Caki2 (cell line): ENCODE results near the gene MADD. TPM values are rescaled to one million over a fixed set of nuclear protein-coding genes. Genes with fewer than 3 reads are reported as not detected.

ENCODE experiments used
- DNase-seq: peaks from one replicate; pipeline ENCODE4 v3.0.0-alpha.2; 2015; ENCODE audit warnings: low read depth
- in situ Hi-C: cut with HindIII; loops from 2 replicates; pipeline ENCODE4 v1.10.0; 2016; ENCODE audit warnings: low sequenced_read_pairs, low pct_unique_long_range_greater_than_20kb, mixed read lengths
- total RNA-seq: library from RNA; depleted of rRNA; stranded (reverse); fragments of >200 nt; shearing (Covaris generic); gene quantifications from 2 replicates; pipeline ENCODE4 v1.2.3, GENCODE V29; 2014; ENCODE audit warnings: low replicate concordance; rRNA removed

The MADD gene
- total RNA-seq = 3.1 and 9.7 TPM in 2 replicates

GRCh38 chr11:47269829-47270305 is at the start of gene MADD:
TSS of gene MADD (plus strand) at chr11:47270133.
- peak; percentile 55 for DNase-seq
- in situ Hi-C loops = no loop called here

GRCh38 chr11:47220401-47220821 is 49.5 kb upstream of the MADD start:
- DNase-seq = peak; percentile 44
- in situ Hi-C loops = no loop called here

GRCh38 chr11:47222696-47223095 is 47.2 kb upstream of the MADD start:
- no peak for DNase-seq
- in situ Hi-C loops = no loop called here

- no peak for DNase-seq
- in situ Hi-C loops = no loop called here
Measured at GRCh38 chr11:47225552-47226400, 44.2 kb upstream of the MADD start.

GRCh38 chr11:47229161-47229560 is 40.8 kb upstream of the MADD start:
- no peak for DNase-seq
- in situ Hi-C loops = no loop called here

GRCh38 chr11:47233051-47233450 is 36.9 kb upstream of the MADD start:
- DNase-seq = no peak
- in situ Hi-C loops = no loop called here

- no peak for DNase-seq
- in situ Hi-C loops = no loop called here
Measured at GRCh38 chr11:47233989-47234668, 35.8 kb upstream of the MADD start.

GRCh38 chr11:47234669-47235100 is 35.2 kb upstream of the MADD start:
- no peak for DNase-seq
- in situ Hi-C loops = no loop called here

- no peak for DNase-seq
- in situ Hi-C loops = no loop called here
Measured at GRCh38 chr11:47235163-47235562, 34.8 kb upstream of the MADD start.

GRCh38 chr11:47236482-47236881 is 33.5 kb upstream of the MADD start:
- DNase-seq = no peak
- in situ Hi-C loops = no loop called here

GRCh38 chr11:47239852-47240251 is 30.1 kb upstream of the MADD start:
- in situ Hi-C loops = no loop called here
- DNase-seq = no peak

- DNase-seq = no peak
- in situ Hi-C loops = no loop called here
Measured at GRCh38 chr11:47241841-47242301, 28.1 kb upstream of the MADD start.

GRCh38 chr11:47242596-47243192 is 27.2 kb upstream of the MADD start:
- in situ Hi-C loops = no loop called here

GRCh38 chr11:47243454-47243853 is 26.5 kb upstream of the MADD start:
- no peak for DNase-seq
- in situ Hi-C loops = no loop called here

More at GRCh38 chr11:47242596-47243192, 27.2 kb upstream of the MADD start:
- no peak for DNase-seq

- no peak for DNase-seq
- in situ Hi-C loops = no loop called here
Measured at GRCh38 chr11:47244448-47245350, 25.2 kb upstream of the MADD start.

GRCh38 chr11:47245611-47246357 is 24.1 kb upstream of the MADD start:
- DNase-seq = no peak
- in situ Hi-C loops = no loop called here

- in situ Hi-C loops = no loop called here
Measured at GRCh38 chr11:47247502-47247901, 22.4 kb upstream of the MADD start.

More at GRCh38 chr11:47247502-47247901, 22.4 kb upstream of the MADD start:
- DNase-seq = no peak
